Measurements from ENCODE around the gene IQCH. TPM values are rescaled to one million over a fixed set of nuclear protein-coding genes. Genes with fewer than 3 reads are reported as not detected.

IQCH gene
- total and polyA plus RNA-seq, 12 donors = 0.29 to 2.6 (median 1.2) TPM

DNA sequence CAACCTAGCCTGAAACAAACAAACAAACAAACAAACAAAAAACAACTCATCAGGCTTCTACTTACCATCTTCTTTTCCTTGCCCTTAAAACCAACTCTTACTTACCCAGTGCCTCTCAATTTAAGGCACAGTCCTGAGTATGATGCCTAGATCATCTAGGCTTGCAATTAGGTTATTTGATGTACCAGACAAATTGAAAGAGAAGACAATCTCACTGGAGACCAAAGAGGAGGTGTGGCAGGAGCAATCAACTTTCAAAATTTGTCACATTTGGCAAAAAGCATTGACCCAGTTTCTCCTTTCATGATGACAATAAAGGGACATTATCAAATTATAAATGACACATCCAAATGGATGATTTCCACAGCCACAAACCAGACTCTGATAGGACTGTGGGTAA, 36.2 kb upstream of the IQCH start:
- no peak for ATAC-seq
- no peak for DNase-seq
- H3K9me3 ChIP-seq = no peaks in the 10 kb centered on the region
- H3K27me3 ChIP-seq = no peaks in the 10 kb centered on the region
- no peaks in the 10 kb centered on the region for H3K4me1 ChIP-seq
- TF ChIP-seq, protein P1, sequence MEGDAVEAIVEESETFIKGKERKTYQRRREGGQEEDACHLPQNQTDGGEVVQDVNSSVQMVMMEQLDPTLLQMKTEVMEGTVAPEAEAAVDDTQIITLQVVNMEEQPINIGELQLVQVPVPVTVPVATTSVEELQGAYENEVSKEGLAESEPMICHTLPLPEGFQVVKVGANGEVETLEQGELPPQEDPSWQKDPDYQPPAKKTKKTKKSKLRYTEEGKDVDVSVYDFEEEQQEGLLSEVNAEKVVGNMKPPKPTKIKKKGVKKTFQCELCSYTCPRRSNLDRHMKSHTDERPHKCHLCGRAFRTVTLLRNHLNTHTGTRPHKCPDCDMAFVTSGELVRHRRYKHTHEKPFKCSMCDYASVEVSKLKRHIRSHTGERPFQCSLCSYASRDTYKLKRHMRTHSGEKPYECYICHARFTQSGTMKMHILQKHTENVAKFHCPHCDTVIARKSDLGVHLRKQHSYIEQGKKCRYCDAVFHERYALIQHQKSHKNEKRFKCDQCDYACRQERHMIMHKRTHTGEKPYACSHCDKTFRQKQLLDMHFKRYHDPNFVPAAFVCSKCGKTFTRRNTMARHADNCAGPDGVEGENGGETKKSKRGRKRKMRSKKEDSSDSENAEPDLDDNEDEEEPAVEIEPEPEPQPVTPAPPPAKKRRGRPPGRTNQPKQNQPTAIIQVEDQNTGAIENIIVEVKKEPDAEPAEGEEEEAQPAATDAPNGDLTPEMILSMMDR (IDR thresholded peaks at IDR 0.05) = no peak
- no peak overlapping the region for H3K27ac ChIP-seq
- intact Hi-C loops (cut with DNase I) = no loop called here
- no peak overlapping the region for H3K4me3 ChIP-seq
- peaks cover 0 to 8% (median 0%) of the 10 kb centered on the region in 9 donors for H3K36me3 ChIP-seq

DNA sequence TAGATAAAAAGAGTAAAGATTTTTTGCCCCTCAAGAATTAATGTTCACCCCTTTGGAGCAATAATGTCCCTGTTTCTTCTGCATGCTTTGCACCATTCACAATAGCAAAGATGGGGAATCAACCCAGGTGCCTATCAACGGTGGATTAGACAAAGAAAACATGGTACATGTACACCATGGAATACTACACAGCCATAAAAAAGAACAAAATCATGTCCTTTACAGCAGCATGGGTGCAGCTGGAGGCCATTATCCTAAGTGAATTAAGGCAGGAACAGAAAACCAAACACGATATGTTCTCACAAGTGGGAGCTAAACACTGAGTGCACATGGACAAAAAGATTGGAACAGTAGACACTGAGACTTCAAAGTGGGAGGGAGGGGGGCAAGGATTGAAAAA, 35.3 kb upstream of the IQCH start:
- intact Hi-C loops (cut with DNase I) = no loop called here
- 97 to 98% methylated on average over 2 of the region's 2 CpGs for WGBS, 2 donors
- TF ChIP-seq, protein P1 (IDR thresholded peaks at IDR 0.05) = no peak

DNA sequence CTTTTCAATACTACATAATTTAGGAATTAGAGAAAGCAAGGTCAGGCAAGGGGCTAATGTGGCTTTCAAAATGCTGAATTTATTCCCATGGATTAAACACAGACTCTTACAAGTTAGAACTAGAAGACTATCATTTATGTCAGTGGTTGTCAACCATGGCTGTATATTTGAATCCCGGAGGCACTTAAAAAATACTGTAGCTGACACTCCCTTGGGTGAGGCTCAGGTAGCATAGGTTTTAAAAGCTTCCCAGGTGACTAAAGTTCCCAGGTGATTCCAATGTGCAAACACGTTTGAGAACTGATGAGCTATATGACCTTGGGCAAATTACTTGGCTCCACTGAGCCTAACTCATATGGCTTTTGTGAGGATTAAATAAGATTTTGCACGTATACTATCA, 29.7 kb upstream of the IQCH start:
- 94 to 98% methylated on average over 3 of the region's 3 CpGs for WGBS, 2 donors
- no peak overlapping the region for H3K27ac ChIP-seq
- intact Hi-C loops (cut with DNase I) = no loop called here
- TF ChIP-seq, protein P1 (IDR thresholded peaks at IDR 0.05) = no peak
- no peak overlapping the region for H3K4me3 ChIP-seq
- H3K27me3 ChIP-seq = no peaks in the 10 kb centered on the region
- H3K36me3 ChIP-seq = peaks cover 0 to 43% (median 3%) of the 10 kb centered on the region in 9 donors
- no peak for ATAC-seq
- no peaks in the 10 kb centered on the region for H3K4me1 ChIP-seq
- no peak for DNase-seq
- no peaks in the 10 kb centered on the region for H3K9me3 ChIP-seq

More for the DNA sequence above, 35.3 kb upstream of the IQCH start:
- no peak for ATAC-seq
- no peaks in the 10 kb centered on the region for H3K9me3 ChIP-seq
- peaks cover 0 to 8% (median 0%) of the 10 kb centered on the region in 9 donors for H3K36me3 ChIP-seq
- no peak for DNase-seq
- no peaks in the 10 kb centered on the region for H3K27me3 ChIP-seq
- no peaks in the 10 kb centered on the region for H3K4me1 ChIP-seq
- no peak overlapping the region for H3K4me3 ChIP-seq
- H3K27ac ChIP-seq = no peak overlapping the region

DNA sequence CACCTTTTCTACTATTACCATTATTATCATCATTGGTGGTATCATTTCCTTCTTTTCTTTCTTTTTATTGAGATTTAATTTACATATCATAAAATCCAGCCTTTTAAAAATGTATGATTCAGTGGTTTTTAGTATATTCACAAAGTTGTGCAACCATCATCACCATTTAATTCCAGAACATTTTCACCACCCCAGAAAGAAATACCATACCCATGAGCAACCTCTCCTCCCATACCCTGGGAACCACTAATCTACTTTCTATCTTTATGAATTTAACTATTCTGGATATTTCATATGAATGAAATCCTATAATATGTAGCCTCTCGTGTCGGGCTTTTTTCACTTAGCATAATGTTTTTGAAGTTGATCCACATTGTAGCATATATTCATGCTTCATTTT, 29.2 kb upstream of the IQCH start:
- ATAC-seq (no peak), DNase-seq (no peak)
- no peak overlapping the region for H3K27ac ChIP-seq
- no peak overlapping the region for H3K4me3 ChIP-seq
- no peaks in the 10 kb centered on the region for H3K4me1 ChIP-seq
- H3K27me3 ChIP-seq = no peaks in the 10 kb centered on the region
- intact Hi-C loops (cut with DNase I) = no loop called here
- WGBS, 2 donors = 98 to 99% methylated on average over 2 of the region's 2 CpGs
- H3K36me3 ChIP-seq = peaks cover 0 to 47% (median 8%) of the 10 kb centered on the region in 9 donors
- H3K9me3 ChIP-seq = no peaks in the 10 kb centered on the region
- TF ChIP-seq, protein P1 (IDR thresholded peaks at IDR 0.05) = no peak
